Esophagus (tissue), 2 donors: Measurements from ENCODE around the gene SND1. TPM values are rescaled to one million over a fixed set of nuclear protein-coding genes. Genes with fewer than 3 reads are reported as not detected.

ENCODE experiments used
- H3K27ac ChIP-seq, 2 donors: one replicate each; pipeline ENCODE4 v1.5.1; 2013; ENCODE audit warnings: low read depth in 2 of 2, mild to moderate bottlenecking in 2 of 2, inconsistent platforms in 1 of 2, low read length in 1 of 2, moderate library complexity in 1 of 2
- H3K27me3 ChIP-seq, 2 donors: one replicate each; pipeline ENCODE4 v1.6.1; 2013; ENCODE audit warnings: low read length in 2 of 2, control low read depth in 1 of 2, mild to moderate bottlenecking in 1 of 2; ENCODE audit not compliant: insufficient read depth in 2 of 2, control insufficient read depth in 1 of 2
- H3K36me3 ChIP-seq, 2 donors: one replicate each; pipeline ENCODE4 v1.6.1; 2013; ENCODE audit warnings: low read length in 1 of 2; ENCODE audit not compliant: control insufficient read depth in 2 of 2, insufficient read depth in 2 of 2
- H3K4me1 ChIP-seq, 2 donors: one replicate each; pipeline ENCODE4 v1.6.1; 2013; ENCODE audit warnings: low read length in 1 of 2; ENCODE audit not compliant: control insufficient read depth in 2 of 2, insufficient read depth in 2 of 2
- H3K4me3 ChIP-seq, 2 donors: one replicate each; pipeline ENCODE4 v1.5.1; 2013; ENCODE audit warnings: low read length in 2 of 2, mild to moderate bottlenecking in 2 of 2, low read depth in 1 of 2, moderate library complexity in 1 of 2
- H3K9me3 ChIP-seq, 2 donors: one replicate each; pipeline ENCODE4 v1.6.1; 2013; ENCODE audit warnings: mild to moderate bottlenecking in 2 of 2, low read depth in 1 of 2, low read length in 1 of 2, moderate library complexity in 1 of 2; ENCODE audit not compliant: control insufficient read depth in 2 of 2, insufficient read depth in 1 of 2
- WGBS, 2 donors: extraction: QIAGEN DNeasy Blood & Tissue Kit; methylation state at CpG; one replicate each; pipeline ENCODE4 v1.1.7; 2013; 5-methylcytosine and 5-hydroxymethylcytosine counted together
- polyA plus RNA-seq, 2 donors: library from polyadenylated mRNA; stranded (reverse); fragments of 200-250 nt; gene quantifications; one replicate each; pipeline ENCODE4 v1.2.3, GENCODE V29; 2013
- donor health status: healthy with polysubstance abuse.
- donor health status: Bipolar disorder and iron deficiency.

The SND1 gene
- polyA plus RNA-seq, 2 donors: 23.1 to 44.4 TPM

DNA sequence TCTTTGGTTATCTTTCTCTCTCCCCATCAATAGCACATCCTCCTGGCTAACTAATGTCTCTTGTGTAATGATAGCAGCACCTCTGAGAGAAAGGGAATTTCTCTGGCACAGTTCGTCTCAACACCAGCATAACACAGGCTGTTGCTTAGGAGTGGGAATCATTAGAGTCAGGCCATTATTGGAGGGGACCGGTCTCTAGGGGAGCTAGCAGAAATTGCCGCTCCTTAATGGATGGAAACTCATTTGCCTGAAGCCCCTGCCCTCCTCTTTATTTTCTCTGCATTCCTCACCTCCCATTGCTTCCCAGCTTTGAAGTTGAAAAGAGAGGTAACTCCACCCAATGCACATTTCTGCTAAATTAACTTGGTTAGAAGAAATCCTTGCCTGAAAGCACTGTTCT, 367.3 kb downstream of the SND1 start:
- peaks cover 0 to 19% of the 10 kb centered on the region in 2 donors for H3K4me1 ChIP-seq
- H3K4me3 ChIP-seq: no peak overlapping the region
- no peaks in the 10 kb centered on the region for H3K27me3 ChIP-seq
- no peak overlapping the region for H3K27ac ChIP-seq
- H3K36me3 ChIP-seq: no peaks in the 10 kb centered on the region
- no peaks in the 10 kb centered on the region for H3K9me3 ChIP-seq
- WGBS, 2 donors: 92 to 93% methylated on average over 3 of the region's 3 CpGs

- Histone ChIP-seq H3K36me3 (no peaks in the 10 kb centered on the region), H3K4me3 (no peak overlapping the region), H3K9me3 (no peaks in the 10 kb centered on the region), H3K4me1 (peaks cover 0 to 15% of the 10 kb centered on the region in 2 donors), H3K27ac (no peak overlapping the region), H3K27me3 (no peaks in the 10 kb centered on the region)
- 91 to 97% methylated on average over 6 of the region's 6 CpGs for WGBS, 2 donors
These were observed 368.2 kb downstream of the SND1 start for GRCh38 chr7:128020159-128020558.

DNA sequence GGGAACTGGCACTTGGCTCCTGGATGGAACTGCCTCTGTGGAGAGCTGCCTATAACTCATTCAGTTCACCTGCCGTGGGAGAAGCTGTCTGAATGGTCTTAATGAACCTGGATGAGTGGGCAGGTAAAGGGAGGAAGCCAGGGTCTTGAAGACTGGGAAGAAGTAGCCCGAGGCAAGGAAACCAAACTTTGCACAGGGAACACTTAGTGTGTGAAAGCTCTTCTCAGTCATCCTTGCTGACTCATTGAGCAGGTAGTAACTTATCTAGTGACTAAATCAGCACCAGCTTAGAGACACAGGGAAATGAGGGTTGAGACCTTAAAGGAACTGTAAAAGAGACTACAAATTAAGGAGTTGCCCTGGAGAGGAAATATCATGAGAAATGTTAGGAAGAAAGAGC, 369.4 kb downstream of the SND1 start:
- no peaks in the 10 kb centered on the region for H3K36me3 ChIP-seq
- 52 to 64% methylated on average over 2 of the region's 2 CpGs for WGBS, 2 donors
- peak overlapping the region; percentile 49 to 67 for H3K27ac ChIP-seq
- no peak overlapping the region for H3K4me3 ChIP-seq
- H3K27me3 ChIP-seq: no peaks in the 10 kb centered on the region
- H3K9me3 ChIP-seq: no peaks in the 10 kb centered on the region
- H3K4me1 ChIP-seq: peaks cover 0 to 15% of the 10 kb centered on the region in 2 donors

GRCh38 chr7:128022631-128023532, 370.9 kb downstream of the SND1 start:
- Histone ChIP-seq H3K4me1 (peaks cover 0 to 8% of the 10 kb centered on the region in 2 donors), H3K9me3 (no peaks in the 10 kb centered on the region), H3K36me3 (no peaks in the 10 kb centered on the region), H3K27me3 (no peaks in the 10 kb centered on the region), H3K27ac (no peak overlapping the region), H3K4me3 (no peak overlapping the region)
- 75% methylated on average over 6 of the region's 6 CpGs for WGBS, 2 donors

DNA sequence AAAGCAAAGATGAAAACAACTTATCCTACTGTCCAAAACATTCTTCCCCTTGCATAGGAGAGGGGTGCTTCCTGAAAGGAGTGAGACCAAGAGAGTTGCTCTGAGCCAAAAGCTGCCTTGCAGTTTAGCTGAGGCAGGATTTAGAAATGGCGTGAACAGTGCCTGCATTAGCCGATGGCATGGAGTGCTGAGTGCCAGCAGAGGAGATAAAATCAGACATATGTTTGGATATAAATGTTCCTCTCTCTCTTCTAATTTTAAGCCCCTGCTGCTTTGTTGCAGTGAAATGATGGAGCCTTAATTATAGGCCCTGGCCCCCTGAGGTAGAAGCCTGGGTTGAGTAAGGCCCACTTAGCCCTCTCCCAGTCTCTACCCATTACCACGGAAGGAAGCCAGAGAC, 372.2 kb downstream of the SND1 start:
- Histone ChIP-seq H3K4me1 (peaks cover 0 to 6% of the 10 kb centered on the region in 2 donors), H3K4me3 (no peak overlapping the region), H3K9me3 (no peaks in the 10 kb centered on the region), H3K36me3 (peaks cover 0 to 5% of the 10 kb centered on the region in 2 donors), H3K27ac (no peak overlapping the region), H3K27me3 (no peaks in the 10 kb centered on the region)
- WGBS, 2 donors: 95% methylated on average over 3 of the region's 3 CpGs

DNA sequence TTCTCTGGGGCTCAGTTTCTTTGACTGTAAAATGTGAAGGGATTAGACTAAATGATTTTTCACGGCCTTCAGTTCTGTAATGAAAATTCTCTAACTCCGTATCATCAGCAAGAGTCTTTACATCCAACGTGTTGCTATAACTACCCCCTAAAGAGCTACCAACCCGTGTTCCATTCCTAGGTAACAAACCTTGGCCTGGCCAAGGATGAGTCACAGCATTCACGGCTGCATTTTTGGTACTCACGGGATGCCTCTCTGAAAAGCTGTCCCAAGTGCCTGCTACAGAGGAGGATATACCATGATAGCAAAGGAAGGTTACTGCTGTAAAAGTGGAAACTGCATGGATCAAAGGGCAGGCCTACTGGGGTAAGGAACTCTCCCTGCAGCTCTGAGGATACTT, 373.4 kb downstream of the SND1 start:
- 70 to 74% methylated on average over 6 of the region's 6 CpGs for WGBS, 2 donors
- H3K4me3 ChIP-seq: no peak overlapping the region
- H3K9me3 ChIP-seq: no peaks in the 10 kb centered on the region
- H3K4me1 ChIP-seq: peaks cover under 1 to 11% of the 10 kb centered on the region in 2 donors
- no peaks in the 10 kb centered on the region for H3K27me3 ChIP-seq
- no peak overlapping the region for H3K27ac ChIP-seq
- peaks cover 0 to 10% of the 10 kb centered on the region in 2 donors for H3K36me3 ChIP-seq

GRCh38 chr7:128025819-128026218, 373.8 kb downstream of the SND1 start:
- 81 to 91% methylated on average over 2 of the region's 2 CpGs for WGBS, 2 donors
- H3K27ac ChIP-seq: no peak overlapping the region
- no peak overlapping the region for H3K4me3 ChIP-seq
- H3K36me3 ChIP-seq: peaks cover 0 to 11% of the 10 kb centered on the region in 2 donors
- H3K27me3 ChIP-seq: no peaks in the 10 kb centered on the region
- peaks cover 3 to 15% of the 10 kb centered on the region in 2 donors for H3K4me1 ChIP-seq
- no peaks in the 10 kb centered on the region for H3K9me3 ChIP-seq

DNA sequence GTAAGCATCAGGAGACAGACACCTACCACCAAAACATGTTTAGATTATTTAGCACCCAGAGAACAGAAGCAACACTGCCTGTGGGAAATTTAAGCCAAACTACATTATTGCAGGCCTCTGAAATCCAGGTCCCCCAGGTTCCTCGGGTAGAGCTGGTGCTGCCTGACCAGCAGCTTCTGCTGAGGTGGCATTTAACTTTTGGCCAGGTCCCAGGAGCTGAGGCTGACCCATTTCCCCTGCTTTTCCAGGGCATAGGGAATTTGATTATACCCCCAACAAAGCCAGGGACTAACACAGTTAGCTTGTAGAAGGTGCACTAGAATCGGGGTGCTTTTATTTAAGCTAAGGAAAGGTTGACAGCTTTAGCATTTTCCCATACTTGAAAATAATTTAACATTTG, 374.6 kb downstream of the SND1 start:
- Histone ChIP-seq H3K27ac (no peak overlapping the region), H3K4me1 (peaks cover 3 to 13% of the 10 kb centered on the region in 2 donors), H3K36me3 (peaks cover 0 to 11% of the 10 kb centered on the region in 2 donors), H3K27me3 (no peaks in the 10 kb centered on the region), H3K4me3 (no peak overlapping the region), H3K9me3 (no peaks in the 10 kb centered on the region)
- WGBS, 2 donors: 59 to 72% methylated on average over 2 of the region's 2 CpGs

DNA sequence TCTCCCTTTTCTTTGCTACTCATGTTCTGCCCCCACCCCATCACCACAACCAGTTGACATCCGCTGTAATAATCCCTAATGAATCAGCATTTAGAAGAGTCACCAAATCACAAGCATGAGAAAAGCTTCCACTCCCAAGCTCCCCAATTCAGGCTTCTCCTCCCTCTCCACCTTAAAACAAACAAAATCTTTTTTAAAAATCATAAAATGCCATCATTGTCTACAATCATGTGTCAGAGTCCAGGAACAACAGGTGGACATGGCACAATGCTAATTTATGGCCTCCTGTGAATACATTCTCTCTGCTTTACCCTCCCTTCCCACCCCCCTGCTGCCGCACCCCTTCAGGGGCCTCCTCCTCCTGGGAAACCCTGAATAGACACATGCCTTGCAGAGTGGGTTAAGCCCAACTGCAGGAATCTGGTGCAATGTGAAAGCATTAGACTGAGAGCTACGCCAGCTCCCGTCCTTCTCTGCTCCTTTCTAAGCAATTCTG, 375.5 kb downstream of the SND1 start:
- Histone ChIP-seq H3K4me1 (peaks cover 3 to 13% of the 10 kb centered on the region in 2 donors), H3K4me3 (no peak overlapping the region)

More for the DNA sequence above, 375.5 kb downstream of the SND1 start:
- no peaks in the 10 kb centered on the region for H3K9me3 ChIP-seq
- peaks cover 0 to 11% of the 10 kb centered on the region in 2 donors for H3K36me3 ChIP-seq
- H3K27ac ChIP-seq: no peak overlapping the region
- H3K27me3 ChIP-seq: no peaks in the 10 kb centered on the region
- 72 to 86% methylated on average over 4 of the region's 4 CpGs for WGBS, 2 donors
